ENCODE results near the gene EBP. TPM values are rescaled to one million over a fixed set of nuclear protein-coding genes. Genes with fewer than 3 reads are reported as not detected.
"Not testable (repeated sequence)": the region's sequence is repeated elsewhere in the genome, so short reads cannot be mapped to it uniquely, and the experiment has no call there.

EBP gene
- total RNA-seq, 2 experiments from 2014 or later, result 159 to 164 TPM

DNA sequence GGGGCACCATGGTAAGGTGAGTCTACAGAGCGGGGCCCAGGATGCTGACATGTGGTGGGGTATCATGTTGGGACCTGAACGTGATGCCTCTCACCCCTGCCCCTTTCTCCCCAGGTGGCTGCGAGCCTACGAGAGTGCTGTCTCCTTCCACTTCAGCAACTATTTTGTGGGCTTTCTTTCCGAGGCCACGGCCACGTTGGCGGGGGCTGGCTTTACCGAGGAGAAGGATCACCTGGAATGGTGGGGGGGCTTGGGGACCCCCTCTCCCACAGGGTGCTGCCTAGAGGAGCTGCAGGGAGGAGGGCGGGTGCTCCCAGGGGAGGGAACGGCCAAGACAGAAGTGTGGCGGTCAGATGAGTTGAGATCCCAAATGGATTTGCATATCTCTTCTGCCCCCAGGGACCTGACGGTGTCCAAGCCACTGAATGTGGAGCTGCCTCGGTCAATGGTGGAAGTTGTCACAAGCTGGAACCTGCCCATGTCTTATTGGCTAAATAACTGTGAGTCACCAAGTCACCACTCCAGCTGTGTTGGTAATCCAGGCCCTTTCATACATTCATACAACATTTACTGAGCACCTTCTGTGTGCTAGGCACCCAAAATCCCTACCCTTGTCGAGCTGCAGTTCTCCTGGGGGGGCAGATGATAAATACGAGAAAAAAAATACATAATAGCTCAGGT lies 7.3 kb upstream of the EBP start:
- intact Hi-C loops (cut with micrococcal nuclease), result no loop called here
- ATAC-seq, result no peak
- no peak for DNase-seq
- ChIA-PET CTCF (no interaction called here), POLR2A (no interaction called here)
- no peaks in the 10 kb centered on the region for H3K27me3 Mint-ChIP-seq
- peaks cover 34% of the 10 kb centered on the region for H3K4me1 Mint-ChIP-seq (ENCODE audit: low read depth)
- no peak overlapping the region for H3K27ac Mint-ChIP-seq
- H3K4me3 Mint-ChIP-seq, result no peak overlapping the region
- TF ChIP-seq, protein P1, sequence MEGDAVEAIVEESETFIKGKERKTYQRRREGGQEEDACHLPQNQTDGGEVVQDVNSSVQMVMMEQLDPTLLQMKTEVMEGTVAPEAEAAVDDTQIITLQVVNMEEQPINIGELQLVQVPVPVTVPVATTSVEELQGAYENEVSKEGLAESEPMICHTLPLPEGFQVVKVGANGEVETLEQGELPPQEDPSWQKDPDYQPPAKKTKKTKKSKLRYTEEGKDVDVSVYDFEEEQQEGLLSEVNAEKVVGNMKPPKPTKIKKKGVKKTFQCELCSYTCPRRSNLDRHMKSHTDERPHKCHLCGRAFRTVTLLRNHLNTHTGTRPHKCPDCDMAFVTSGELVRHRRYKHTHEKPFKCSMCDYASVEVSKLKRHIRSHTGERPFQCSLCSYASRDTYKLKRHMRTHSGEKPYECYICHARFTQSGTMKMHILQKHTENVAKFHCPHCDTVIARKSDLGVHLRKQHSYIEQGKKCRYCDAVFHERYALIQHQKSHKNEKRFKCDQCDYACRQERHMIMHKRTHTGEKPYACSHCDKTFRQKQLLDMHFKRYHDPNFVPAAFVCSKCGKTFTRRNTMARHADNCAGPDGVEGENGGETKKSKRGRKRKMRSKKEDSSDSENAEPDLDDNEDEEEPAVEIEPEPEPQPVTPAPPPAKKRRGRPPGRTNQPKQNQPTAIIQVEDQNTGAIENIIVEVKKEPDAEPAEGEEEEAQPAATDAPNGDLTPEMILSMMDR (IDR thresholded peaks at IDR 0.05), result no peak
- H3K36me3 Mint-ChIP-seq (ENCODE audit: low read depth), result peaks cover 3% of the 10 kb centered on the region
- no peaks in the 10 kb centered on the region for H3K9me3 Mint-ChIP-seq

DNA sequence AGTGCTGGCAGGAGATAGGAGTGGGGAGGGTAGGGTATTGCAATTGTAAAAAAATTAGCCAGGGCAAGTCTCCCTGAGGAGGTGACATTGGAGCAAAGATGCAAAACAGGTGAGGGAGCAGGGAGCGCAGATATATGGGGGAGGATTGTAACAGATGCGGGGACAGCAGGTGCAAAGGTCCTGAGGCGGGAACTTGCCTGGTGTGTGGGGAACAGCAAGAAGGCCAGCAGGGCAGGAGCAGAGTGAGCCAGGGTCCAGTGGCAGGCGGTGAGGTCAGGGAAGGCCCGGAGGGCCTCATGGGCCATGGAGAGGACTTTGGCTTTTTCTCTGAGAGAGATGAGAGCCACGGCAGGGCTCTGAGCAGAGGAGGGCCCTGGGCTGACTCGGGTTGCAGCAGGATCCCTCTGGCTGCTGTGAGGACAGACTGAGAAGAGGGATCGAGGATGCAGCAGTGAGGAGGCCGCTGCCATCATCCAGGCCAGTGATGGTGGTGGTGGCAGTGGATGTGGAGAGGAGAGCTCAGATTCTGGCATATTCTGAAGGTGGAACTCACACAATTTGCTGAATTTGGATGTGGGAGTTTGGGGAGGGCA lies 6.6 kb upstream of the EBP start:
- POLR2A ChIA-PET, result no interaction called here
- peaks cover 1% of the 10 kb centered on the region for H3K36me3 Mint-ChIP-seq (ENCODE audit: low read depth)
- intact Hi-C loops (cut with micrococcal nuclease), result no loop called here
- DNase-seq, result no peak
- no peaks in the 10 kb centered on the region for H3K9me3 Mint-ChIP-seq
- CTCF ChIA-PET, result no interaction called here
- no peak overlapping the region for H3K4me3 Mint-ChIP-seq
- H3K4me1 Mint-ChIP-seq (ENCODE audit: low read depth), result peaks cover 32% of the 10 kb centered on the region
- peak overlapping the region; percentile 11 for H3K27ac Mint-ChIP-seq
- no peaks in the 10 kb centered on the region for H3K27me3 Mint-ChIP-seq
- TF ChIP-seq, protein P1 (IDR thresholded peaks at IDR 0.05), result no peak
- no peak for ATAC-seq

DNA sequence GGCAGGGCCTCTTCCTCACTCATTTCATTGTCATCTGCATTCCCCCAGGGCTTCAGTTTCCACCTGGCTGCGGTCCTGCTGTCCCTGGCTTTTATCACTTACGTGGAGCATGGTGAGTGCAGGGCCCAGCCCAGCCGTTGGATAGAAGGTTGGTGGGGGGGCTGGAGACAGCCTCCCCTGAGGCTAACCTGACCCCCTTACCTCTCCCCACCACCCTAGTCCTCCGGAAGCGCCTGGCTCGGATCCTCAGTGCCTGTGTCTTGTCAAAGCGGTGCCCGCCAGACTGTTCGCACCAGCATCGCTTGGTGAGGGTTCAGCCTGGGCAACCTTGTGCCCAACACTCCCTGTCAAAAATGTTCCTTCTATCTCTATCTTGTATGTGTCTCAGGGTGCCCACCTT lies 5.8 kb upstream of the EBP start:
- H3K27ac Mint-ChIP-seq, result no peak overlapping the region
- H3K4me3 Mint-ChIP-seq, result no peak overlapping the region
- intact Hi-C loops (cut with micrococcal nuclease), result no loop called here
- H3K4me1 Mint-ChIP-seq (ENCODE audit: low read depth), result peaks cover 33% of the 10 kb centered on the region
- H3K27me3 Mint-ChIP-seq, result no peaks in the 10 kb centered on the region
- ATAC-seq, result no peak
- TF ChIP-seq, protein P1 (IDR thresholded peaks at IDR 0.05), result no peak
- no peaks in the 10 kb centered on the region for H3K9me3 Mint-ChIP-seq
- no peak for DNase-seq
- CTCF ChIA-PET, result no interaction called here
- no peaks in the 10 kb centered on the region for H3K36me3 Mint-ChIP-seq (ENCODE audit: low read depth)
- POLR2A ChIA-PET, result no interaction called here

DNA sequence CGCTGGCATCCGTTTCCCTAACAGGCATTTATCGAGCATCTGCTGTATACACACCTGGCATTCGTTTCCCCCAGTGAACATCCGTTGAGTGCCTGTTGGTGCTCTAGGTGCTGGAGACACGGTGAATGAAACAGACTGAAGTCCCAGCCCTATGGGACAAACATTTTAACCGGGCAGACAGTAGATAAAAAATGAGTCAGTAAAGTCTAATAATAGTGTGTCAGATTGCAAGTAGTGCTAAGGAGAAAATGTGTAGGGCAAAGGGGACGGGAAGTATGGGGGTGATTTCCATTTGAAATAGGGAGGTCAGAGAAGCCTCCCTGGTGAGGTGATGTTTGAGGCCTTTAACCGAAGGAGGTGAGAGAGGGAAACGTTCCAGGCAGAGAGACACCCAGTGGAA lies 5.3 kb upstream of the EBP start:
- CTCF ChIA-PET, result no interaction called here
- H3K27ac Mint-ChIP-seq, result no peak overlapping the region
- POLR2A ChIA-PET, result no interaction called here
- H3K27me3 Mint-ChIP-seq, result no peaks in the 10 kb centered on the region
- H3K4me3 Mint-ChIP-seq, result no peak overlapping the region
- TF ChIP-seq, protein P1 (IDR thresholded peaks at IDR 0.05), result no peak
- no peaks in the 10 kb centered on the region for H3K9me3 Mint-ChIP-seq
- no peaks in the 10 kb centered on the region for H3K36me3 Mint-ChIP-seq (ENCODE audit: low read depth)
- DNase-seq, result no peak
- intact Hi-C loops (cut with micrococcal nuclease), result no loop called here
- no peak for ATAC-seq
- H3K4me1 Mint-ChIP-seq (ENCODE audit: low read depth), result peaks cover 35% of the 10 kb centered on the region

DNA sequence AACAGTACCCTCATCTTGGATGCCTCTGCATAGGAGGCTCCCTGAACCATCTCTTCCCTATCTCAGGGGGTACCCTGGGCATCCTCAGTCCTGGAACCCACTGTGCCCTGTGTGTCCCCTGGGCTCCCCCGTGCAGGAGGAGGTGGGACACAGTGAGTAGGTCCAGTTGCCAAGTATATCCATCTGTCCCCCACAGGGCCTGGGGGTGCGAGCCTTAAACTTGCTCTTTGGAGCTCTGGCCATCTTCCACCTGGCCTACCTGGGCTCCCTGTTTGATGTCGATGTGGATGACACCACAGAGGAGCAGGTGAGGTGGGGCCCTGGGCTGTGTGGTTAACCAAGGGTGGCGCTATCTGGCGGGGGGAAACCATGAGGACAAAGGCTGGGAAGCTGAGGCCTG lies 4.6 kb upstream of the EBP start:
- TF ChIP-seq, protein P1 (IDR thresholded peaks at IDR 0.05), result no peak
- DNase-seq, result no peak
- Mint-ChIP-seq H3K9me3 (no peaks in the 10 kb centered on the region), H3K27me3 (no peaks in the 10 kb centered on the region), H3K4me3 (no peak overlapping the region), H3K4me1 (ENCODE audit: low read depth) (peaks cover 32% of the 10 kb centered on the region), H3K27ac (no peak overlapping the region), H3K36me3 (ENCODE audit: low read depth) (no peaks in the 10 kb centered on the region)
- ChIA-PET CTCF (no interaction called here), POLR2A (no interaction called here)
- intact Hi-C loops (cut with micrococcal nuclease), result no loop called here
- ATAC-seq, result no peak

DNA sequence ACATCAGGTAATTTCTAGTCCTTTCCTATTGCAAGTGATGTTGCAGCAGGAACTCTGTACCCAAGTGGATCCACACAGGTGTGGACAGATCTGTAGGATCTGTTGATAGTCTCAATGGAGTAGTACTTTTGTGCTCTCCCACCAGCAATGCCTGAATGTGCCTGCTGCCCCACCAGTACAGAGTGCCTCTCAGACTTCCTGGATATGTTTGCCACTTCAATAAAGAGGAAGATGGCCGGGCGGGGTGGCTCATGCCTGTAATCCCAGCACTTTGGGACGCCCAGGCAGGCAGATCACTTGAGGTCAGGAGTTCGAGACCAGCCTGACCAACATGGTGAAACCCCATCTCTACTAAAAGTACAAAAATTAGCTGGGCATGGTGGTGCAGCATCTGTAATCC lies 2.1 kb upstream of the EBP start:
- ATAC-seq; H3K9me3 Mint-ChIP-seq; CTCF ChIA-PET; H3K4me3 Mint-ChIP-seq; DNase-seq; intact Hi-C loops (cut with micrococcal nuclease); H3K27me3 Mint-ChIP-seq: not testable (repeated sequence)
- POLR2A ChIA-PET, result interaction anchor here (0.6 kb wide), 1 partner anchor 117 kb away, joined by 3 read pairs; no protein-coding TSS in a partner anchor
- peaks cover 37% of the 10 kb centered on the region for H3K4me1 Mint-ChIP-seq (ENCODE audit: low read depth)
- peak overlapping the region; percentile 99 for H3K27ac Mint-ChIP-seq
- H3K36me3 Mint-ChIP-seq (ENCODE audit: low read depth), result peaks cover 11% of the 10 kb centered on the region

Data from activated CD8-positive, alpha-beta T cell treated with anti-CD3 and anti-CD28 coated beads for 36 hours (primary cell).